Testis (tissue), 2 donors: ENCODE data around the gene SPRYD3.

Source experiments
- CTCF ChIP-seq, 3 experiments: fragments of 450-650 bp in 2 of 3; fragments of 200-600 bp in 1 of 3; sonication (generic) in 1 of 3; IDR thresholded peaks; one replicate each; pipeline ENCODE4 v1.5.1; 2016 to 2019; ENCODE audit warnings: antibody characterized with exemption in 3 of 3, mild to moderate bottlenecking in 2 of 3, moderate library complexity in 1 of 3
- POLR2A ChIP-seq: fragments of 450-650 bp; IDR thresholded peaks from one replicate; pipeline ENCODE4 v1.6.1; 2017; ENCODE audit warnings: antibody characterized with exemption, mild to moderate bottlenecking, moderate library complexity

- TF ChIP-seq CTCF (IDR thresholded peaks at IDR 0.05) (no peak), POLR2A (no peak)
Observed at GRCh38 chr12:53056296-53056695, 22.9 kb downstream of the SPRYD3 start.
